PC-3 (cell line): ENCODE results near the gene GPRC5C. TPM values are rescaled to one million over a fixed set of nuclear protein-coding genes. Genes with fewer than 3 reads are reported as not detected.

Source experiments
- ATAC-seq: fragments of 200-7000 bp; cut with Tn5 transposase; 2 replicates; pipeline ENCODE4 v1.9.1; 2020; ENCODE audit warnings: mild to moderate bottlenecking, moderate library complexity
- BruUV-seq: library from RNA; stranded (reverse); fragments of 400-500 nt; replicated peaks from 2 replicates; lab custom pipeline; 2021; lab: Mats Ljungman, UMichigan
- CTCF ChIA-PET: fragments of 300-600 bp; sonication (Branson Sonifier 250); formaldehyde crosslinking; loops from one replicate; lab custom pipeline; 2022; ENCODE audit warnings: antibody characterized with exemption; lab: Charles Lee
- POLR2A ChIA-PET: fragments of 300-600 bp; sonication (Branson Sonifier 250); formaldehyde crosslinking; loops from one replicate; lab custom pipeline; 2022; ENCODE audit warnings: antibody characterized with exemption; ENCODE audit not compliant: unreplicated experiment; lab: Charles Lee
- DNase-seq: peaks from one replicate; pipeline ENCODE4 v3.0.0-alpha.2; 2015
- H2AFZ ChIP-seq: fragments of 300-600 bp; sonication (generic); 2 replicates; pipeline ENCODE4 v1.6.0; 2016; ENCODE audit warnings: antibody characterized with exemption, low read length
- H3F3A ChIP-seq: fragments of 300-600 bp; sonication (generic); one replicate; pipeline ENCODE4 v1.6.0; 2017; ENCODE audit warnings: antibody characterized with exemption, low read length, control low read depth, mild to moderate bottlenecking; ENCODE audit not compliant: unreplicated experiment
- H3K27ac ChIP-seq: fragments of 300-600 bp; sonication (generic); 2 replicates; pipeline ENCODE4 v1.5.1; 2016; ENCODE audit warnings: mild to moderate bottlenecking, low read length
- H3K27me3 ChIP-seq: fragments of 300-600 bp; sonication (generic); 2 replicates; pipeline ENCODE4 v1.6.1; 2016; ENCODE audit warnings: low read length, mixed read lengths
- H3K36me3 ChIP-seq: fragments of 300-600 bp; sonication (generic); 2 replicates; pipeline ENCODE4 v1.6.1; 2016; ENCODE audit warnings: low read depth, mixed run types, low read length, mixed read lengths
- H3K4me1 ChIP-seq: fragments of 300-600 bp; sonication (generic); 2 replicates; pipeline ENCODE4 v1.5.1; 2016; ENCODE audit warnings: low read length; ENCODE audit not compliant: insufficient read depth
- H3K4me2 ChIP-seq: fragments of 300-600 bp; sonication (generic); 2 replicates; pipeline ENCODE4 v1.6.0; 2016; ENCODE audit warnings: low read length
- H3K4me3 ChIP-seq: fragments of 300-600 bp; sonication (generic); 2 replicates; pipeline ENCODE4 v1.5.1; 2016; ENCODE audit warnings: mild to moderate bottlenecking, low read length, mixed read lengths
- H3K79me2 ChIP-seq: fragments of 300-600 bp; sonication (generic); 2 replicates; pipeline ENCODE4 v1.6.1; 2017; ENCODE audit warnings: low read length, mixed read lengths
- H3K9ac ChIP-seq: fragments of 300-600 bp; sonication (generic); 2 replicates; pipeline ENCODE4 v1.6.0; 2016; ENCODE audit warnings: mild to moderate bottlenecking, low read length
- H3K9me2 ChIP-seq: fragments of 300-600 bp; sonication (generic); replicated peaks from 2 replicates; pipeline ENCODE4 v1.6.1; 2016; ENCODE audit warnings: mixed run types, low read length, mixed read lengths
- H3K9me3 ChIP-seq: fragments of 300-600 bp; sonication (generic); 2 replicates; pipeline ENCODE4 v1.6.1; 2016; ENCODE audit warnings: low read length, mixed read lengths
- H4K20me1 ChIP-seq: fragments of 300-600 bp; sonication (generic); 2 replicates; pipeline ENCODE4 v1.6.1; 2016; ENCODE audit warnings: low read length, mixed read lengths
- EZH2 ChIP-seq: fragments of 300-600 bp; sonication (generic); IDR thresholded peaks from one replicate; pipeline ENCODE4 v1.6.1; 2017; ENCODE audit warnings: antibody characterized with exemption, mild to moderate bottlenecking, low read length; ENCODE audit not compliant: unreplicated experiment
- EZH2phosphoT487 ChIP-seq: fragments of 300-600 bp; sonication (generic); IDR thresholded peaks from 2 replicates; pipeline ENCODE4 v1.6.1; 2018; ENCODE audit warnings: mild to moderate bottlenecking, antibody characterized with exemption, low read length, borderline replicate concordance
- intact Hi-C: fragments of 100-400 bp; cut with micrococcal nuclease; formaldehyde crosslinking; loops from 2 replicates; pipeline ENCODE4 v1.9.0; 2023
- total RNA-seq: library from RNA; depleted of rRNA; stranded (reverse); fragments of >200 nt; gene quantifications from 2 replicates; pipeline ENCODE4 v1.2.3, GENCODE V29; 2014
- TF ChIP-seq, protein P1 (sequence below): fragments of 300-600 bp; sonication (generic); conservative IDR thresholded peaks from 2 replicates; pipeline ENCODE4 v1.5.1; 2017; ENCODE audit warnings: antibody characterized with exemption, low read depth, mild to moderate bottlenecking, low read length

Gene GPRC5C
- total RNA-seq, 1 experiment from 2014 or later: 209 TPM

DNA sequence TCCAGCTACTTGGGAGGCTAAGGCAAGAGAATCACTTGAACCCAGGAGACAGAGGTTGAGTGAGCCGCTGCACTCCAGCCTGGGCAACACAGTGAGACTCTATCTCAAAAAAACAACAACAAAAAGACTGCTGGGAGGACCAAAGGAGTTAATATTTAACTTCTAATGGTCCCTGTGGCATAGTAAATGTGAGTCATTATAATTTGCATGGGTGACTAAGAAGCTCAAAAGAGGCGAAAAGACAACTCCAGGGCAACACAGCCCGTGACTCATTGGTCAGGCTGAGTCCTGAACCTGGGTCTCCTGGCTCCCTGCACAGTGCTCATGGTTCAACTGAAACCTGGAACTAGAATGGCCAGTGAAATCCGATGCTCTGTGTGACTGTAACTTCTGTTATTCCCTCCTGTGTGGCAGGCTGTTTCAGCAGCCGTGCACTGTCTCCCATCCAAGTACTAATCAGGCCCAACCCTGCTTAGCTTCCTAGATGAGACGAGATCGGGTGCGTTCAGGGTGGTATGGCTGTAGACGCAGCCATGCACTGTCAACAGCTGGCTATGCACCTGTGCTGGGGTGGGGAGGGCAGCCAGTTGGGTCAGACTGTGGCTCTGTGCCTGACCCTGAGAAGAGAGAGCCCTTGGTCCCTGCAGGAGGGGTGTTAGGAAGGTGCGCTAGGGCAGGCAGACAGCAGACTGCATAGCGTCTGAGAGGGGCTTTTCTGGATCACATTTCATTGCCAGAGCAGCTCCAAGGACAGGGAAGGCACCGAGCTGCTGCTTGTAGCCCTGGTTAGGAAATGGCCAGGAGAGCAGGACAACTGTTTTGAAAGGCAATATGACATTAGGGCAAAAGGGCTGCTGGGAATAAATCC, 14.5 kb upstream of the GPRC5C start:
- H2AFZ ChIP-seq: peak overlapping the region; percentile 14; the same call in 1 of the 2 replicates
- H3F3A ChIP-seq: no peaks in the 10 kb centered on the region
- H3K9me2 ChIP-seq: no peaks in the 10 kb centered on the region
- no peaks in the 10 kb centered on the region for H3K27me3 ChIP-seq
- peak overlapping the region; percentile 40 for H3K9ac ChIP-seq
- H3K4me3 ChIP-seq: peak overlapping the region; percentile 24; the same call in 1 of the 2 replicates
- H3K36me3 ChIP-seq: no peaks in the 10 kb centered on the region
- H3K79me2 ChIP-seq: no peaks in the 10 kb centered on the region
- ATAC-seq (peak; percentile 96), DNase-seq (peak; percentile 98)
- POLR2A ChIA-PET: interaction anchor here (0.6 to 0.7 kb wide), 2 partner anchors 13 to 36 kb away, joined by 3 to 4 read pairs; no protein-coding TSS in a partner anchor
- intact Hi-C loops: loop anchor here (1.0 kb wide), 1 partner anchor 13 kb away; no protein-coding TSS in a partner anchor
- H3K27ac ChIP-seq: peak overlapping the region; percentile 88
- H3K9me3 ChIP-seq: no peaks in the 10 kb centered on the region
- TF ChIP-seq EZH2phosphoT487: no peak
- no peak for TF ChIP-seq EZH2
- TF ChIP-seq, protein P1, sequence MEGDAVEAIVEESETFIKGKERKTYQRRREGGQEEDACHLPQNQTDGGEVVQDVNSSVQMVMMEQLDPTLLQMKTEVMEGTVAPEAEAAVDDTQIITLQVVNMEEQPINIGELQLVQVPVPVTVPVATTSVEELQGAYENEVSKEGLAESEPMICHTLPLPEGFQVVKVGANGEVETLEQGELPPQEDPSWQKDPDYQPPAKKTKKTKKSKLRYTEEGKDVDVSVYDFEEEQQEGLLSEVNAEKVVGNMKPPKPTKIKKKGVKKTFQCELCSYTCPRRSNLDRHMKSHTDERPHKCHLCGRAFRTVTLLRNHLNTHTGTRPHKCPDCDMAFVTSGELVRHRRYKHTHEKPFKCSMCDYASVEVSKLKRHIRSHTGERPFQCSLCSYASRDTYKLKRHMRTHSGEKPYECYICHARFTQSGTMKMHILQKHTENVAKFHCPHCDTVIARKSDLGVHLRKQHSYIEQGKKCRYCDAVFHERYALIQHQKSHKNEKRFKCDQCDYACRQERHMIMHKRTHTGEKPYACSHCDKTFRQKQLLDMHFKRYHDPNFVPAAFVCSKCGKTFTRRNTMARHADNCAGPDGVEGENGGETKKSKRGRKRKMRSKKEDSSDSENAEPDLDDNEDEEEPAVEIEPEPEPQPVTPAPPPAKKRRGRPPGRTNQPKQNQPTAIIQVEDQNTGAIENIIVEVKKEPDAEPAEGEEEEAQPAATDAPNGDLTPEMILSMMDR: no peak
- TSS peak; percentile 67 for BruUV-seq
- CTCF ChIA-PET: interaction anchor here (0.5 to 1.5 kb wide), 4 partner anchors 14 to 111 kb away, joined by 3 to 11 read pairs (median 6); no protein-coding TSS in a partner anchor
- peak overlapping the region; percentile 72 for H3K4me2 ChIP-seq
- peaks cover 21% of the 10 kb centered on the region for H3K4me1 ChIP-seq
- no peaks in the 10 kb centered on the region for H4K20me1 ChIP-seq

DNA sequence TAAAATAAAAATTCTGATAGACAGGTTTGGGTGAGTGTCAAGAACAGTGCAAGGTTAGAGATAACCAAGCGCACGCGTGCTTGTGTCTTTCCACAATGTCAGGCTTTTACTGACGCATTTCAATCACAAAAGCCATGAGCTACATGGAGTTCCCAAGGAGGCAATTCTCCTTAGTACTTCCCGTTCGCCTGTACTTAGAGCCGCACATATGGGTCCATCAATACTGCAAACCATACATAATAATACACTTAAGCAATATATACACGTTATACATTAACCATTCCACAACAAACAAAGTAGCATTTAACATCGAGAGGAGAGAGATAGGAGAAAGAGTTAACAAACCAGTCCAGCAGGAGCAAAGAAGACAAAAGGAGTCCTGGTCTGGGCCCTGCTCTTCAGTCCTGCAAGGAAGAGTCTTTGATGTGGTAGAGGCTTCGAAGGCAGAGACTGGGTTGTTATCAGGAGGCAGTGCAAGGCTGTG, 11.9 kb upstream of the GPRC5C start:
- H3K4me2 ChIP-seq: no peak overlapping the region
- H3K4me1 ChIP-seq: peaks cover 21% of the 10 kb centered on the region
- no peaks in the 10 kb centered on the region for H3K9me3 ChIP-seq
- no peak overlapping the region for H3K9ac ChIP-seq
- CTCF ChIA-PET: no interaction called here
- intact Hi-C loops: no loop called here
- ATAC-seq: no peak
- H3K27me3 ChIP-seq: no peaks in the 10 kb centered on the region
- DNase-seq: no peak
- BruUV-seq: no TSS peak
- no peaks in the 10 kb centered on the region for H3K36me3 ChIP-seq
- no peak overlapping the region for H3K27ac ChIP-seq
- H3K4me3 ChIP-seq: no peak overlapping the region
- POLR2A ChIA-PET: no interaction called here
- no peaks in the 10 kb centered on the region for H3K79me2 ChIP-seq
- no peaks in the 10 kb centered on the region for H3F3A ChIP-seq
- H3K9me2 ChIP-seq: no peaks in the 10 kb centered on the region
- no peaks in the 10 kb centered on the region for H4K20me1 ChIP-seq
- TF ChIP-seq EZH2phosphoT487 (no peak), EZH2 (no peak)
- TF ChIP-seq, protein P1: no peak
- no peak overlapping the region for H2AFZ ChIP-seq
